Placental pericyte (primary cell): Measurements from ENCODE around the gene ACE2. TPM values are rescaled to one million over a fixed set of nuclear protein-coding genes. Genes with fewer than 3 reads are reported as not detected.

Experiments used
- total RNA-seq: library from RNA; depleted of rRNA; stranded (reverse); fragments of >200 nt; gene quantifications from 2 replicates; pipeline ENCODE4 v1.2.3, GENCODE V29; 2012

The ACE2 gene
- total RNA-seq: not detected in 2 replicates

GRCh38 chrX:15600745-15601144 is at the start of gene ACE2:
ACE2 (minus strand) TSS chrX:15600960; CDS start chrX:15600911, 49 bp downstream.

Other genes with a start within 250 kb of the ACE2 start
- 0.14 TPM in 1 of 2 replicates, not detected in the other for gene VEGFD, start 216.5 kb downstream of the ACE2 start, total RNA-seq
- gene PIR, start 107.6 kb downstream of the ACE2 start, total RNA-seq: 4.9 and 9.4 TPM in 2 replicates
- gene BMX, start 100.2 kb downstream of the ACE2 start, total RNA-seq: under 0.01 TPM in 1 of 2 replicates, not detected in the other
- 0.44 TPM in 1 of 2 replicates, not detected in the other for gene CLTRN, start 63.8 kb upstream of the ACE2 start, total RNA-seq
- gene CA5B, start 137.3 kb upstream of the ACE2 start, total RNA-seq: 8.3 and 9.2 TPM in 2 replicates
- gene ZRSR2, start 189.5 kb upstream of the ACE2 start, total RNA-seq: 2.6 and 2.9 TPM in 2 replicates